ELR (cell line): ENCODE measurements around the gene KITLG.
"Not testable (repeated sequence)": the region's sequence is repeated elsewhere in the genome, so short reads cannot be mapped to it uniquely, and the experiment has no call there.

Experiments
- DNase-seq: peaks from one replicate; pipeline ENCODE4 v3.0.0-alpha.2; 2015; ENCODE audit warnings: low read depth

The KITLG gene

DNA sequence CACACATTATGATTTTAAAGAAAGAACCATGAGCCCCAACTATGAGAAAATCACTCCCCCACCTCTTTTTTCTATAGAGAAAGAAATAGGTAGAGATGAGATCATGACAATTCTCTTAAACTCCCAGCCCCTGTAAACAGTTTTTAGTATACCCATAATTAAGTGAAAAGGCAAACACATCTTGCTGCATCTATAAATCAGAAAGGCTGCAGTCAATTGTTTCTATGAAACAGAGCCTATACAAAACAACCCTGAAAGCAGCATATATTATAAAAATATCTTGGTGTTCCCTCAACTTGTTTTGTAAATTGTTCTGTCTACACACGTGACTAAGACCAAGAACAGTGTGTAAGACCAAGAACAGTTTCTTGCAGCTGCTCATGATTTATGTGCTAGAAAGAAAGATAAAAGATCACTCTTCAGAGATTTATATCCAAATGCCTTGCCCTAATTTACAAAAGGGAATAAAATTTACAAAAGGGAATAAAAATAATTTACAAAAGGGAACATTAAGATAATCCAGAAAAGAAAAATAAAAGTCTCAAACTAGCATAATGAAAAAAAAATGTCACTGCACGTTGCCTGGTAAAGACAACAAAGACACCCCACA lies 4.8 kb downstream of the KITLG start:
- no peak for DNase-seq

DNA sequence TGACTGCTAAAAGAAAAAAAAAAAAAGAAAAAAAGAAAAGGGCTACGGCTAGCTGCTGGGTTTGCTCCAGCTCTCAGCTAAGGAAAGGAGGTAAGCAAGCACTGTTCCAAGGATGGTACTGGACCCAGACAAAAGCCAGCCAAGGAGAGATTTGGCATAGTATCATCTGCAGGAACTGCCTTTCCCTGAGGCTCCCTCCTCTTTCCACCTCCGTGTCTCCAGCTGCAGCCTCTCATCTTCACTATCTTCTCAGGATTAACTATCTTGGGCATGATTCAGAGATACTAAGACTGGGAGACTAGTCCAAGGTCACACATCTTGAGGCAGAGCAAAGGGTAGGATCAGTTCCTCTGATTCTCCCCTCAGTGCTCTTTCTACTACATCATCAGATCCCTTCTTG lies 6.0 kb downstream of the KITLG start:
- no peak for DNase-seq

DNA sequence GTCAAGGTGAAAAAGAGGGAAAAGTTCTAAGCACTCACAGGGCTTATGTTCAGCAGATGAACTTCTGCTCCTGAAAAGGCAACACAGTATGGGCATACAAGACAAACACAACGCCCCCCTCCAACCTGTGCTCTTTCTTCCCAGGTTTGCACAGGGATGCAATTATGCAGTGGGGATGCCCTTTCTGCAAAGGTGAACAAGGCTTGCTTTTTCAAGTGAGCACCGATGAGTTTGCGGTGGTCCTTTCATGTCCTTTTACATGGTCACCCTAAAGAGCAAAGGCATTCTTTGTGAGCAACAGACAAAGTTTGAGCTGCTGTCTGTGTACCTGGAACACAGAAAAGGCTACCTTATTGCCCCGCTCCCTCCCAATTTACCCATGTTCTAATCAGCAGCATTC lies 6.7 kb downstream of the KITLG start:
- no peak for DNase-seq

DNA sequence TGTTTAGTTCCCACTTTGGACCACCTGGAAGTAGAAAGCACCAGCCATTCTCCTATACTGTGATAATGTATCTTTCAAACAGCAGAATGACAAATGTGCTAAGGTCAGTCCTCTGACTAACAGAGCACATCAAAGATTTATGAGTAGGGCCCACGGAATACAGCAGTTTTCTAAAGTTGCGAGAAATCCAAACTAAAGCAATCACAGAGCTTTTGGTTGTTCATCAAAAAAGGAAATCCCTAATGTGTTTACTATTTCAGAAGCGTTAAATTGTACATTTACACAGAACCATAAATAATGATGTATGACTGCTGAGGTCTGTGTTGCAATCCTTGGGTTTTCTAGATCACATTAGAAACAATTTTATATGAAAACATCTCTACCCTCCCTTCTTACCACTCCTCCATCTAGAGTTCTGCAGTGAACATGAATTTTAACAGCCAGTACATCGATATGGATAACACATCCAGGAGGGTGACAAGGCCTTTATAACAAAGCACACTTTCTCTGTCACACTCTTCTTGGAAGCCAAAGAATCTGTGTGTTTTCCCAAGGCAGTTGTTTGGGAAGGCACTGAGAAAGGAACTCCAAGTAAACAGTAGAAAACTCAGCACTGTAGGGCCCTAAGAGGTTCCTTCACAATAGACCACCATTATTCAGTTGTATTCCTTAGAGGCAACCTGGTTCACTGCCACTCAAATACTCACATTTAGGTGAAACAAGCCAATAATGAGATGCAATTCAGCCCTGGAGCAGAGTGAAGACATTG lies 7.3 kb downstream of the KITLG start:
- no peak for DNase-seq

DNA sequence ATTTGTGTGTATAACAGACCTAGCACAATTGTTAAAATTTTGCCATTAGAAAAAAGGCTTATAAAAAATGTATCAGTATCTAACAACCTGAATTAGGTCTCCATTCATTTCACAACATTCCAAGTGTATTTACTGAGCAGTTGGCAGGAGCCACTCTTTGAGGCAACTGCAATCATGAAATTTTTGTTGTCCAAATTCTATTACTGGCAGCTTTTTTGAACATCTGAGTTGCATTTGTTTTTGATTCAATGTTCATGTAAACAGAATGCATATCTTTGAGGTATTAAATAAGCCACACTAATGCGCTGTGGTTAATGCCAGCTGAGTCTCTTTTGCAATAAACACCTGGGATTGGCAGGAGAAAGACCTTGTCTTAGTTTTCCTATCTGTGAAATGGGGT lies 8.7 kb downstream of the KITLG start:
- no peak for DNase-seq

DNA sequence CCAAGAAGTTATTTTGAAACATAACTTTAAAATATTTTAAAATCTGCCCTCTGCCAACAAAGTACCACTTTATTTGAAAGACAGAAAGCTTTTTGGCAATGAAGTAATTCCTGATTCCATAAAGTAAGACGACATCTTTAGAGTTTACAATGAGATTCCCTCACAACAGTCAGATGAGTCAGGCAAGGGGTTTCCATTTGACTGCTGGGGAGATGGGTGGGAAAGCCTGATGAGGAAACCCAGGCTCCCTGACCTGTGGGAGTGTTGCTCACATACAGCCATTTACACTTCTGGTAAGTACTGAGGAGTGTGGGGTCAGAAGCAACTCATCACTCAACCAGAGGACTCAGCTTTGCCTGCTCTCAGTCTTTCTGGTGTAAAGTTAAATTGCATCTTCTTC lies 10.2 kb downstream of the KITLG start:
- DNase-seq: peak; percentile 60

DNA sequence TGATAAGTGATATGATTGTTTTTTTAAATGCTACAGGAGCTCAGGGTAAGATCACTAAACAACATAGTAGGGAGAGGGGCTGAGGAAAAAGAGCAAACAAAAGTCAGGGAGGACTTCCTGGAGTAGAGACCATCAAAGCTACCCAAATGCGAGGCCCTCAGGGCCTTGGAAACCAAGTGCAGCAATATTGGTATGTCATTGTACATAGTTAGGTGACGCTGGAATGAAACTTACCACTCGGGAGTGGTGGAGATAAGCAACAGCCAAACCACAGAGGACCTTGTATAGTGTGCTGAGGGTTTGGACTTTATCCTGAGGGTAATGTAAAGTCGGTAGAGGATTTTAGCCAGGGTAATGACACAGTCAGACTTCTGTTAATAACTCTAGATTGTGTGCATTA lies 13.8 kb downstream of the KITLG start:
- DNase-seq: no peak

DNA sequence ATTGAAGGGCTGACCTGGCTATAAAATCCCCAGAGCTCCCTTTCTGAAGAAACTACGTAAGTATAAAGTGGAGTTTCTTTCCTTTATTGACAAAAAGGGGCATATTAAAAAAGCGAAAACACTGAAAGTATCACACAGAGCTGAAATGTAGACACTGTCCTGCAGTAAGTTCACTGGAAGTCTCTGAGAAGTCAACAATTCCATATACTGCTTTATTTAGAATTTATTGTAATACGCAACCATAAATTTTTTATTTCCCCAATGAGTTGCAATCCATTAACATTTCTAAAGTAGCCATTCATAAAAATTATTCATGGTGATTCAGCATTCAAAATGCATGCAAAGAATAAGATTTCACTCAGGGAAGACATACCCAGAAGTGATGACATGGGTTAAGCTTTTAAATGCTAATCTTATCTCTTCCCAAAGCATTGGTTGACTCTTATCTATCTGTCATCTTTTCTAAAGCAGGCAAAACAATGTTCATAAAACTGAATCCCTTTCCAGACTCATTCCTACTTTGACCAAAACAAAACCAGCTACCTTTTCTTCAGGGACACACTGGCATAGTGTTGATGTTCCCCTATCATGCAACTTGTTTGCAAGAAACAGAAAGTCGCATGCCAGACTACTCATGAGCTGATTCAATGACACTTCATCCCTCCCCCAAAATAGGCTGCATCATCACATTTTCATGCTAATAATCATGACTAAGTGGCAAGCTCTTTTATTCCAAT lies 17.3 kb downstream of the KITLG start:
- DNase-seq: peak; percentile 69

DNA sequence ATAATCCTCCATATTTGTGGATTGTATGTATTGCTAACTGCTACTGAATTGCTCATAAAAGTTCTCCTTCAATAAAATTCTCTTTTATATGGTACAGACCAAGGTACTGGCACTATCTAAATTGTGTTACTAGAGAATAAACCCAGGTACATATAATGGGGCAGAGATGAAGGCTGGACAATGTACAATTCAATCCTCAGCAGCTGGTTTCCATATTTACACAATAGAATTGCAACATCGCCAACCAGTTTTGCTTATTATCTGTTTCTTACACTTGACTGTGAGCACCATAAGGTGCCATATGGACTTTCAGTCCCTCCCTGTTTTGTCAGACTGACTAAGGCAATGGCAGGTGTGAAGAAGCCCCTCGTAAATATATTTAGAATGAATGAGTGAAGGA lies 18.1 kb downstream of the KITLG start:
- DNase-seq: no peak

DNA sequence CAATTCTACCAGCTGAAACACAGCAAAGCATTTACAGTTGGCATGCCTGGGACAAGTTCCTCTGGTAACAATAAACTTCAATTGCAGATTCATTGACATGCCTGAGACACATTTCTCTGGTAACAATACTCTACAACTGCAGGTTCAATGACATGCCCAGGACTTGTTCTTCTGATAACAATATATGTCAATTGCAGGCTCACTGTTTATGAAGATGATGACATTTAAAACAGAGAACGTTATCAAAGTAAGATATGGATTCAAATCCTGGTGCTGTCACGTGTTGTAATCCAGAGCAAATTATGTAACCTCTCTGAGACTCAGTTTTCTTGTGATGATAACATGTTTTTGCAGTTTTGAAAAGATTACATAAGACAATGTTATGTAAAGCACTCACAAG lies 20.5 kb downstream of the KITLG start:
- DNase-seq: no peak

DNA sequence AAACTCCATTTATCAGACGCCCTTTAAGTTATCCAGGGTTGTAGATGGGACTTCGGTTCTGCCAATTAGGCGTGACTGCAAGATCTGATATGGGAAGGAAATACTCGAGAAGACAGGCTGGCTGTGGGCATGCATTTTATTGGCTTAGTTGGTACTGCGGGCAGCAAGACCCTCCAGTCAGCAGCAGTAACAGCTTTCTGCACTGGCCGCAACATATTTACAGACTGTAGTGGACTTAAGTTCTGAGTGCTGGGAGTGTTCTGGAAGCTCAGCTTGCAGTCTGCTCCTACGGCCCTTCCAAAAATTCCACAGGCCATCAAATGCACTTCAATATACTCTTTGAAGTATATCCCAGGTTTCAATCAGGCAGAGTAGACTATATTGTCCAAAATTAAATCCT lies 21.1 kb downstream of the KITLG start:
- no peak for DNase-seq

DNA sequence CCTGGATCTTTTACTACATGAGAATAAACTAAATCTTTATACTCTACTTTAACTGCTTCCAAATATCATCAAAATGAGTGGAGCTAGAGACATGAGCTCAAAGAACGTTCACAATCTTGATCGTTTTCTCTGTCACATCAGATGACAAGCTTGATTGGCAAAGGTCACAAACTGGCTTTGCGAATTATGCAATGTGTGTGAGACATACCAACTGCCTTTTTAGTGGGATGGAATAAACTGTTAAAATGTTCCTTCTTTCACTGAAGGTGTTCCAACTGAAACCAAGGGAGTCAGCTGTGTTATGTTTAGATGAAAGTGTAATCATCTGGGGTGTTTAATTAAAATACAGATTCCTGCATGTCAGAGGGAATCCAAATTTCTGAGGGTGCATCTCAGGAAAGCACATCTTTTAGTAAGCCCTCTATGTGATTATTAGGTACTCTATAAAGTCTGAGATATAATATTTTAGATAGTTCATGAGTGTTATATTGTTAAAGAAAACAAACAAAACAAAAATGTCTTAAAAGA lies 21.9 kb downstream of the KITLG start:
- no peak for DNase-seq

DNA sequence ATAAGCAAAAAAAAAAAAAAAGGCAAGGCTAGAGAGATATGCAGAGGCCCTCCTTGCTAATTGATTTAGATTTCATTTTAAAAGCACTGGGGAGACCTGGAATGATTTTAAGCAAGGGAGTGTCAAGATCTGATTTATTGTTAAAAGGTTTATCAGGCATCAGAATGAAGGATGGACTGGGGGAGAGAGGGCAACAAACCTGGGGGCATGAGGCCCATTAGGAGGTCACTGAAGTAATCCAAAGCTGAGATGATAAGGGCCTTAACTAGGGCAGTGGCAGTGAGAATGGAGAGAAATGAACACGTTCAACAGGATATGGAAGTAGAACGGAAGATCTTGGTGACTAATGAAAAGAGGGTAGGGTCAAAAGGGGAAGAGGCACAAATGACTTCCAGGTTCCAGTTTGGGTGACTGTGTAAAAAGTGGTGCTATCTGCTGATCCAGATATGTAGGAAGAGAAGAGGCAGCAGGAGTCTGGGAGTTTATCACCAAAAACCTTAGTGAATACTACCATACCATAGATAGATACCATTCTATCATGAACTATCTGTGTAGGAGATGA lies 24.0 kb downstream of the KITLG start:
- DNase-seq: no peak

DNA sequence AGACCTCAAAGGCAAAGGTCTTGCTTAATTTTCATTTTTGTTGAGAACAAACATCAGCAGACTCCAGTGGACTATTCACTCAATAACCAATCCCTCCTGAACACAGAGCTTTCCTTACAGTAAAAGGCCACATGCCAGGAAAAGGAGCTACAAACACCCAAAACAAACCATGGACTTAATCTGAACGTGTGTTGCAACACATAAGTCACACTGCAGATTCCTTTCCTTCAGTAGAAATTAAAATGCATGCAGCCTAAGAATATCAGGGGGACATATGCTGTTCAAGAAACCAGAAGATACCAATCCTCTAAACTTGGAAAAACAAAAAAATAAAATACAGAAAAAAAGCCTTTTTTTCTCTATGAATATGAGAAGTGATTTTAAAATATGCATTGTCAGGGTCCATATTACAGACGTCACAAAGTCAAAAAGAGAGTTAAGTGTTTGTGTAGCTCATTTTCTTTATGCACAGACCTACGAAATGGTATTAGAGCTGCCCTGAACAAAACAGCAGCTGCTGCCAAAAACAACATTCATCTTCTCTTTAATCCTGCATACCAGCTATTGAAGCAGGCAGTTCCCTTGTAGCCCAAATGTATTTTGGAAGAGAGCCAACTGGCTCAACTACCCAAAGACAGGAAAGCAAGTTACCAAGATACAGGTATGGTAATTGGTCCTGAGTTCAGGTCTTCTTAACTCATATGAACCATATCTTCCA lies 26.2 kb downstream of the KITLG start:
- no peak for DNase-seq

DNA sequence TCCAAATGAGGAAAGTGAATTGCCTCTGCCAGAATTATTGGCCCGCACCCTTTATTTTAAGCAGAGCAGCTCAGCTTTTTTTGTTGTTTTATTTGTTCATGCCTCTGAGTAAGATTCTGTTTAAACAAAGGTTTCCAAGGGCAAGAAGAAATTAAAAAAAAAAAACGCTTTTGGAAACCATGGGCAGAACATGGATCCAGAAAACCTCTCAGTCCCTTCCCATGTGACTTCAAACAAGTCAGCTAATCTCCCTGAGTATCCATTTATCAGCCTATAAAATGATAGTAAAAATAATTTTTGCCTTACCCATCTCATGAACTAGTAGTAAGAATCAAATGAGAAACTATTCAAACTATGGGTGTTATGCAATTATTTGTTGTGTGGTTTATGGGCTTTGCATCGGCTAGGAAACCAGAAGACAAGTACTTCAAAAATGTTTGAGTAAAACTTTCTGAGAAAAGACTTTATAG lies 27.6 kb downstream of the KITLG start:
- DNase-seq: no peak

DNA sequence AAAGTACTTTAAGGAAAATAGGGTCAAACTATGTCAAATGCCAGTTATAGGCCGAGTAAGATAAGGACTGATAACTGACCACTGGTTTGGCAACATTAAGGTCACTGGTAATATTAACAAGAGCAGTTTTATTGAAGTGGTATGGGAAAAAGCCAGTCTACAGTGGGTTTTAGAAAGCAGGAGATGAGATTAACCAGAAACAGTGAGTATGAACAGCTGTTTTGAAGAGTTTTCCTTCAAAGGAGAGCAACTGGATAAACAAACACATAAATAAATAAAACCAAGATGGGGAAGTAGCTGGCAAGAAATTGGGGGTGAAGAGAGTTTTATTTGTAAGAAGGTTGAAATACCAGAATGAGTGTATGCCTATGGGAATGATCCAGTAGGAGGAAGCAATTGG lies 30.3 kb downstream of the KITLG start:
- DNase-seq: no peak

DNA sequence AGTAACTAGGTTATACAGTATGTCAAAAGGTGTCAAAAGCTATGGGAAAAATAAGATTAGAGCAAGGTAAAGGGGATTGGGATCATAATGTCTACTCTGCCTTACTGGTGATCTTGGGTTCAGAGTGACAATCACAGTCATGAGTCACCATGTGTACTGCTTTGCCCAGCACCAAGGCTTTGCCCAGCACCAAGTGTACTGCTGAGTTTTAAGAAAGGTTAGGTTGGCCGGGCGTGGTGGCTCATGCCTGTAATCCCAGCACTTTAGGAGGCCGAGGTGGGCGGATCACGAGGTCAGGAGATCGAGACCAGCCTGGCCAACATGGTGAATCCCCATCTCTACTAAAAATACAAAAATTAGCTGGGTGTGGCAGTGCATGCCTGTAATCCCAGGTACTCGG lies 32.3 kb downstream of the KITLG start:
- DNase-seq: not testable (repeated sequence)

DNA sequence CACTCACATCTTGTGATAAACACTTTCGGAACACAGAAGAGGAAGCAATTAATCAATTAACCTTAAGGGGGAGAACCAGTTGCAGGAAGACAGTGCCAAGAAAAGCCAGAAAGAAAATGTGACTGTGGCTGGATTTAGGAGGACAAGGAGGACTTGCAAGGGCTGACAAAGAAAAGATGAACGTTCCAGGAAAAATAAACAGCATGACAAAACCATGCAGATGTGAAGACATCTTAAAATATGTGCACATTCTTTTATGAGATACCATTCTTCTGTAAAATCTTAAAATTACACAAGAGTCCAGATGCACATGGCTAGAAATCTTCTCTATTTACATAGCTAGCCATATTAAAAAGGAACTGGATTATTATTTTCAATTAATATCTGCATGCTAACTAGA lies 33.4 kb downstream of the KITLG start:
- no peak for DNase-seq

DNA sequence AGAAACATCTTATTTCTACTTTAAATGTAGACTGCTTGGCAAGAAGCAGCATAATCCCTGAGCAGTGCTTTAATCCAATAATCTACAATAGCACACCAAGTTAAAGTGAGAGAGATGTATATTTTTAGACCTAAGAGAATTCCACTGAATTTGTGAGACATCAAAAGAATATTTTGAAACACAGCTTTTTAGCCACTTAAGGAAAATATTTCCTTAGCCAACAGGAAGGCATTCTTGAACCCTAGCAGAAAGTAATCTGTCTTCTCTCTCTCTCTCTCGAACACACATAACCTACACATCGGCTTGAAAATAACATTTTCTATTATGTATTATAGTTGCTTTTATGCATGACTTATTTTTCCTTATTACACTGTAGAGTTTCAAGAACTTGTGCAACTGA lies 34.0 kb downstream of the KITLG start:
- DNase-seq: no peak

DNA sequence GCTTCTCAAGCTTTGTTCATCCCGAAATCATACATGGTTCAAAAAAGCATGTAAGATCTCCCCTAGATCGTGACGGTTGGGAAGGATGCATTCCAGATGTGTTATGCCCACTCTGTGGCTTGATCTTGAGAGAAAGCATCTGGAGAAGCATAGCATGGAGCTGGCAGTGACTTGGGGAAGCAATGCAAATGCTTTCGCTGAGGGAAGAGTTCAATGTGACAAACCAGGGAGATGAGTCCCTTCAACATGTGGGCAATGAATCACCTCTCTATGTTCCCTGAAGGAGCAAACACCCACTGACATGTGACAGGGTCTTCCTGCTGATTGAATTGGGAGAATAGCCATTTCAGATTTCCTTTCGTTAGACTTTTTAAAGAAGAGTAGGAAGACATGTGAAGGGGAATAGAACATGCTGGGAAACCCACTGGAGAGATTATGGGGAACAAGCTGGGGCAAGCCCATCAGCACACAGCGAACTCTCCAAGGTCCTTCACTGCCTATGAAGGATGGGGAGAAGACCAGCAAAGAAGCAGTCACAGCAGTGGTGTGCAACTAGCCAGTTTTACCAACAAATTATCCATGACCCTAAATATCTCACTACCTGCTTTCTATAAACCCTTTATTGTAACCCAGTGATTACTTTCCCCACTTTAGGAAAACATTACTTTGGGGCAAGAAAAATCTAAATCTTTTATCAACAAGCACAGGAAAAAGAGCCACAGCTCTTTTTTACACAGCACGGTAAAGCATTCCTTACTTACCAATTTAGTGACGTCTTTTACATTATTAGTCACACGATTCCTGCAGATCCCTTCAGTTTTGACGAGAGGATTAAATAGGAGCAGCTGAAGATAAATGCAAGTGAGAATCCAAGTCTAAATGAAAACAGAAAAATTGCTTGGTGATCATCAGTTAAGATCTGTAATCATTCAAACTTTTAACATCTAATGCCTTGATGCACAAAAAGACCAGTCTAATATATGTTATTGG lies 35.0 kb downstream of the KITLG start:
- peak; percentile 43 for DNase-seq

DNA sequence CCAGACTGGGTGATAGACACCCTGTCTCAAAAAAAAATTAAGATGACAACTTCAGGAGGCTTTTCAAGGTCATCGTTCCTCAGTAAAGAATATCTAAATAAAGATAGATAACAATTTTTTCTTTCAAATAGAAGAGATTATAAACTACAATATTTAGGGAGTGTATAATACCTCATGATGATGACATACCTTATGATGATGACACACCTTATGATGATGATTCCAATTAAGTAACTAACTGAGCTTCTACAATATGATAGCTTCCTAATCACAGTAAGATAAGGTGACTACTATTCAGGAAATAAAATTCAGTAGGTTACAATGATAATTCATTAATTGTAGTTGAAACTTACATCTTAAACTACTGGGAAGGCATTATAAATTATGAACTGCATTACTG lies 40.4 kb downstream of the KITLG start:
- DNase-seq: no peak
